PC-3 (cell line): Measurements from ENCODE around the gene MGAT4B.
"Not testable (repeated sequence)": the region's sequence is repeated elsewhere in the genome, so short reads cannot be mapped to it uniquely, and the experiment has no call there.

Experiments used
- CTCF ChIP-seq: fragments of 300-600 bp; sonication (generic); conservative IDR thresholded peaks from 2 replicates; pipeline ENCODE4 v1.5.1; 2017; ENCODE audit warnings: antibody characterized with exemption, low read depth, mild to moderate bottlenecking, low read length
- EZH2 ChIP-seq: fragments of 300-600 bp; sonication (generic); IDR thresholded peaks from one replicate; pipeline ENCODE4 v1.6.1; 2017; ENCODE audit warnings: antibody characterized with exemption, mild to moderate bottlenecking, low read length; ENCODE audit not compliant: unreplicated experiment

GRCh38 chr5:179789278-179789677 lies 17.4 kb downstream of the MGAT4B start:
- TF ChIP-seq CTCF, EZH2: not testable (repeated sequence)
